ENCODE results near the gene SND1. TPM values are rescaled to one million over a fixed set of nuclear protein-coding genes. Genes with fewer than 3 reads are reported as not detected.

SND1 gene
- 133 TPM for polyA plus RNA-seq (2012; ENCODE audit: missing spikeins)

GRCh38 chr7:127651556-127652332 lies at the start of gene SND1:
Gene SND1 (plus strand): TSS chr7:127652194. CDS start chr7:127652374, 180 bp downstream.
- TF ChIP-seq POLR2AphosphoS5 (IDR thresholded peaks at IDR 0.05; ENCODE audit: low read depth, low read length) (peak; percentile 94), TAF1 (IDR thresholded peaks at IDR 0.05; ENCODE audit: borderline replicate concordance, low read depth, low read length) (peak; percentile 82), POLR2A (IDR thresholded peaks at IDR 0.05; ENCODE audit: low read depth, low read length) (peak; percentile 94)
- peak; percentile 89 for DNase-seq (ENCODE audit: insufficient read length)
- FAIRE-seq = peak; percentile 97

- no peak for FAIRE-seq
- TF ChIP-seq TAF1 (IDR thresholded peaks at IDR 0.05; ENCODE audit: borderline replicate concordance, low read depth, low read length) (no peak), POLR2AphosphoS5 (IDR thresholded peaks at IDR 0.05; ENCODE audit: low read depth, low read length) (no peak), POLR2A (IDR thresholded peaks at IDR 0.05; ENCODE audit: low read depth, low read length) (no peak)
- DNase-seq (ENCODE audit: insufficient read length) = no peak
Observed at GRCh38 chr7:127608446-127608845, 43.5 kb upstream of the SND1 start.

GRCh38 chr7:127609297-127609696 lies 42.7 kb upstream of the SND1 start:
- TF ChIP-seq POLR2A (IDR thresholded peaks at IDR 0.05; ENCODE audit: low read depth, low read length) (no peak), POLR2AphosphoS5 (IDR thresholded peaks at IDR 0.05; ENCODE audit: low read depth, low read length) (no peak), TAF1 (IDR thresholded peaks at IDR 0.05; ENCODE audit: borderline replicate concordance, low read depth, low read length) (no peak)
- no peak for FAIRE-seq
- DNase-seq (ENCODE audit: insufficient read length) = no peak

- TF ChIP-seq POLR2A (IDR thresholded peaks at IDR 0.05; ENCODE audit: low read depth, low read length) = no peak
- no peak for TF ChIP-seq POLR2AphosphoS5 (IDR thresholded peaks at IDR 0.05; ENCODE audit: low read depth, low read length)
- no peak for TF ChIP-seq TAF1 (IDR thresholded peaks at IDR 0.05; ENCODE audit: borderline replicate concordance, low read depth, low read length)
- DNase-seq (ENCODE audit: insufficient read length) (no peak), FAIRE-seq (no peak)
Observed at GRCh38 chr7:127612263-127612662, 39.7 kb upstream of the SND1 start.

GRCh38 chr7:127616724-127617123 lies 35.3 kb upstream of the SND1 start:
- DNase-seq (ENCODE audit: insufficient read length) (no peak), FAIRE-seq (no peak)
- TF ChIP-seq POLR2AphosphoS5 (IDR thresholded peaks at IDR 0.05; ENCODE audit: low read depth, low read length) (no peak), TAF1 (IDR thresholded peaks at IDR 0.05; ENCODE audit: borderline replicate concordance, low read depth, low read length) (no peak), POLR2A (IDR thresholded peaks at IDR 0.05; ENCODE audit: low read depth, low read length) (no peak)

GRCh38 chr7:127618042-127618441 lies 34.0 kb upstream of the SND1 start, which contains the start of gene PAX4:
Gene PAX4 (minus strand): TSS chr7:127618142. CDS start chr7:127615928, 2,214 bp downstream.
- FAIRE-seq (no peak), DNase-seq (ENCODE audit: insufficient read length) (no peak)
- TF ChIP-seq TAF1 (IDR thresholded peaks at IDR 0.05; ENCODE audit: borderline replicate concordance, low read depth, low read length) = no peak
- no peak for TF ChIP-seq POLR2A (IDR thresholded peaks at IDR 0.05; ENCODE audit: low read depth, low read length)
- TF ChIP-seq POLR2AphosphoS5 (IDR thresholded peaks at IDR 0.05; ENCODE audit: low read depth, low read length) = no peak

- no peak for FAIRE-seq
- DNase-seq (ENCODE audit: insufficient read length) = no peak
- TF ChIP-seq POLR2AphosphoS5 (IDR thresholded peaks at IDR 0.05; ENCODE audit: low read depth, low read length) (no peak), POLR2A (IDR thresholded peaks at IDR 0.05; ENCODE audit: low read depth, low read length) (no peak), TAF1 (IDR thresholded peaks at IDR 0.05; ENCODE audit: borderline replicate concordance, low read depth, low read length) (no peak)
Observed at GRCh38 chr7:127618775-127619174, 33.2 kb upstream of the SND1 start.

GRCh38 chr7:127619681-127620405 lies 32.2 kb upstream of the SND1 start:
- TF ChIP-seq POLR2A (IDR thresholded peaks at IDR 0.05; ENCODE audit: low read depth, low read length) (no peak), TAF1 (IDR thresholded peaks at IDR 0.05; ENCODE audit: borderline replicate concordance, low read depth, low read length) (no peak), POLR2AphosphoS5 (IDR thresholded peaks at IDR 0.05; ENCODE audit: low read depth, low read length) (no peak)
- FAIRE-seq = no peak
- no peak for DNase-seq (ENCODE audit: insufficient read length)

GRCh38 chr7:127620406-127621233 lies 31.4 kb upstream of the SND1 start:
- TF ChIP-seq POLR2AphosphoS5 (IDR thresholded peaks at IDR 0.05; ENCODE audit: low read depth, low read length) (no peak), TAF1 (IDR thresholded peaks at IDR 0.05; ENCODE audit: borderline replicate concordance, low read depth, low read length) (no peak), POLR2A (IDR thresholded peaks at IDR 0.05; ENCODE audit: low read depth, low read length) (no peak)
- no peak for DNase-seq (ENCODE audit: insufficient read length)
- no peak for FAIRE-seq

GRCh38 chr7:127625331-127625730 lies 26.7 kb upstream of the SND1 start:
- no peak for FAIRE-seq
- no peak for TF ChIP-seq POLR2A (IDR thresholded peaks at IDR 0.05; ENCODE audit: low read depth, low read length)
- no peak for TF ChIP-seq TAF1 (IDR thresholded peaks at IDR 0.05; ENCODE audit: borderline replicate concordance, low read depth, low read length)
- TF ChIP-seq POLR2AphosphoS5 (IDR thresholded peaks at IDR 0.05; ENCODE audit: low read depth, low read length) = no peak
- no peak for DNase-seq (ENCODE audit: insufficient read length)

GRCh38 chr7:127628445-127628844 lies 23.5 kb upstream of the SND1 start:
- no peak for FAIRE-seq
- TF ChIP-seq TAF1 (IDR thresholded peaks at IDR 0.05; ENCODE audit: borderline replicate concordance, low read depth, low read length) (no peak), POLR2A (IDR thresholded peaks at IDR 0.05; ENCODE audit: low read depth, low read length) (no peak), POLR2AphosphoS5 (IDR thresholded peaks at IDR 0.05; ENCODE audit: low read depth, low read length) (no peak)
- DNase-seq (ENCODE audit: insufficient read length) = no peak

Measured in GM12892 (cell line).